Testis (tissue), 3 donors: Measurements from ENCODE around the gene MAP3K3. TPM values are rescaled to one million over a fixed set of nuclear protein-coding genes. Genes with fewer than 3 reads are reported as not detected.

ENCODE experiments used
- DNase-seq: peaks from one replicate; pipeline ENCODE4 v3.0.0-alpha.2; 2019
- H3K27ac ChIP-seq, 2 donors: fragments of 200-600 bp; sonication (generic); one replicate each; pipeline ENCODE4 v1.5.1; 2019
- H3K27me3 ChIP-seq: fragments of 200-600 bp; sonication (generic); one replicate; pipeline ENCODE4 v1.5.1; 2019
- H3K36me3 ChIP-seq: fragments of 200-600 bp; sonication (generic); one replicate; pipeline ENCODE4 v1.5.1; 2017; ENCODE audit warnings: low read depth; ENCODE audit errors: missing control alignments
- H3K4me1 ChIP-seq: fragments of 200-600 bp; sonication (generic); one replicate; pipeline ENCODE4 v1.5.1; 2019
- H3K4me3 ChIP-seq, 2 donors: fragments of 200-600 bp; sonication (generic); one replicate each; pipeline ENCODE4 v1.5.1; 2017 to 2019
- H3K9me3 ChIP-seq: fragments of 200-600 bp; sonication (generic); one replicate; pipeline ENCODE4 v1.5.1; 2017
- CTCF ChIP-seq, 3 experiments: fragments of 450-650 bp in 2 of 3; fragments of 200-600 bp in 1 of 3; sonication (generic) in 1 of 3; IDR thresholded peaks; one replicate each; pipeline ENCODE4 v1.5.1; 2016 to 2019; ENCODE audit warnings: antibody characterized with exemption in 3 of 3, mild to moderate bottlenecking in 2 of 3, moderate library complexity in 1 of 3
- POLR2A ChIP-seq: fragments of 450-650 bp; IDR thresholded peaks from one replicate; pipeline ENCODE4 v1.6.1; 2017; ENCODE audit warnings: antibody characterized with exemption, mild to moderate bottlenecking, moderate library complexity
- WGBS, 2 donors: methylation state at CpG; one replicate each; pipeline ENCODE4 v1.1.5; 2018; 5-methylcytosine and 5-hydroxymethylcytosine counted together
- intact Hi-C: fragments of 100-400 bp; cut with DNase I; formaldehyde crosslinking; loops from one replicate; pipeline ENCODE4 v1.15.1; 2023; ENCODE audit warnings: low total_unique reads
- polyA plus RNA-seq: library from polyadenylated mRNA; stranded (reverse); fragments of 350-450 nt; fragmentation: Illumina TruSeq; extraction: RNeasy Lipid Tissue Mini Kit (QIAGEN cat#74804); gene quantifications from one replicate; pipeline ENCODE4 v1.2.3, GENCODE V29; 2014; ENCODE audit warnings: low read depth, low replicate concordance; ENCODE audit not compliant: insufficient read depth
- total RNA-seq, 2 donors: library from RNA; depleted of rRNA; stranded (reverse); fragments of >200 nt; gene quantifications; one replicate each; pipeline ENCODE4 v1.2.3, GENCODE V29; 2016

MAP3K3 gene
- total and polyA plus RNA-seq, 3 donors from 2014 or later, result 46.0 to 57.7 (median 57.5) TPM

GRCh38 chr17:63698886-63699637 is 76.8 kb downstream of the MAP3K3 start:
- no peaks in the 10 kb centered on the region for H3K36me3 ChIP-seq
- peak overlapping the region; percentile 47 to 61 for H3K4me3 ChIP-seq
- H3K4me1 ChIP-seq, result peaks cover 8% of the 10 kb centered on the region
- no peaks in the 10 kb centered on the region for H3K9me3 ChIP-seq
- peak overlapping the region in 1 of 2 donors; percentile 77 for H3K27ac ChIP-seq
- intact Hi-C loops, result no loop called here
- DNase-seq, result peak; percentile 25
- TF ChIP-seq POLR2A, result no peak
- TF ChIP-seq CTCF (IDR thresholded peaks at IDR 0.05), result no peak
- WGBS, 2 donors, result 22% methylated on average over 42 of the region's 45 CpGs; no CpG with 5 or more reads in 1 of the 2 donors
- H3K27me3 ChIP-seq, result no peaks in the 10 kb centered on the region

GRCh38 chr17:63699638-63700527 is 77.7 kb downstream of the MAP3K3 start, which contains the start of gene LIMD2:
TSS of gene LIMD2 (minus strand) at chr17:63700125. CDS start at chr17:63699298, 827 bp downstream.
- peaks cover 8% of the 10 kb centered on the region for H3K4me1 ChIP-seq
- intact Hi-C loops, result no loop called here
- H3K27me3 ChIP-seq, result no peaks in the 10 kb centered on the region
- TF ChIP-seq POLR2A (no peak), CTCF (IDR thresholded peaks at IDR 0.05) (no peak)
- H3K9me3 ChIP-seq, result no peaks in the 10 kb centered on the region
- peak within 1 kb of the TSS; percentile 49 to 61 for H3K4me3 ChIP-seq
- H3K27ac ChIP-seq, result peak within 1 kb of the TSS in 1 of 2 donors; percentile 77
- 0 to 1% methylated on average over 9 to 37 of the region's 133 CpGs for WGBS, 2 donors
- no peaks in the 10 kb centered on the region for H3K36me3 ChIP-seq
- peak; percentile 30 for DNase-seq

GRCh38 chr17:63700528-63701455 is 78.6 kb downstream of the MAP3K3 start:
- WGBS, 2 donors, result 26% methylated on average over 13 of the region's 88 CpGs; no CpG with 5 or more reads in 1 of the 2 donors
- Histone ChIP-seq H3K4me1 (peaks cover 8% of the 10 kb centered on the region), H3K4me3 (peak overlapping the region; percentile 49 to 61), H3K27ac (peak overlapping the region in 1 of 2 donors; percentile 77), H3K36me3 (no peaks in the 10 kb centered on the region), H3K27me3 (no peaks in the 10 kb centered on the region), H3K9me3 (no peaks in the 10 kb centered on the region)
- no peak for TF ChIP-seq POLR2A
- TF ChIP-seq CTCF (IDR thresholded peaks at IDR 0.05), result peak in 2 of 3 experiments; percentile 9 to 14
- peak; percentile 53 for DNase-seq
- intact Hi-C loops, result no loop called here

- H3K36me3 ChIP-seq, result no peaks in the 10 kb centered on the region
- no peaks in the 10 kb centered on the region for H3K9me3 ChIP-seq
- no peaks in the 10 kb centered on the region for H3K27me3 ChIP-seq
- peak overlapping the region in 1 of 2 donors; percentile 77 for H3K27ac ChIP-seq
- WGBS, 2 donors, result 50 to 66% methylated on average over 7 to 10 of the region's 10 CpGs
- intact Hi-C loops, result no loop called here
- peak overlapping the region in 1 of 2 donors; percentile 49 for H3K4me3 ChIP-seq
- peaks cover 8% of the 10 kb centered on the region for H3K4me1 ChIP-seq
- no peak for DNase-seq
- TF ChIP-seq CTCF (IDR thresholded peaks at IDR 0.05), result no peak
- TF ChIP-seq POLR2A, result no peak
Observed at GRCh38 chr17:63701456-63701820, 79.2 kb downstream of the MAP3K3 start.
